Progenitor cell of endocrine pancreas (in vitro differentiated cells): ENCODE results near the gene MRGPRD. TPM values are rescaled to one million over a fixed set of nuclear protein-coding genes. Genes with fewer than 3 reads are reported as not detected.

Experiments used
- DNase-seq: peaks from one replicate; pipeline ENCODE4 v3.0.0; 2021; ENCODE audit warnings: low spot score; ENCODE audit not compliant: unreplicated experiment
- H3K27ac Mint-ChIP-seq: 2 replicates; pipeline ENCODE4 v1.8.0; 2021; ENCODE audit warnings: mild to moderate bottlenecking, moderate library complexity, mixed read lengths
- H3K27me3 Mint-ChIP-seq: 2 replicates; pipeline ENCODE4 v1.8.0; 2021; ENCODE audit warnings: mixed read lengths
- H3K36me3 Mint-ChIP-seq: 2 replicates; pipeline ENCODE4 v1.8.0; 2022; ENCODE audit warnings: mixed read lengths; ENCODE audit not compliant: insufficient read depth
- H3K4me1 Mint-ChIP-seq: 2 replicates; pipeline ENCODE4 v1.8.0; 2021; ENCODE audit warnings: low read depth, mixed read lengths
- H3K4me3 Mint-ChIP-seq: 2 replicates; pipeline ENCODE4 v1.8.0; 2021; ENCODE audit warnings: low read depth, mild to moderate bottlenecking, moderate library complexity, mixed read lengths
- H3K9me3 Mint-ChIP-seq: 2 replicates; pipeline ENCODE4 v1.8.0; 2021; ENCODE audit warnings: low read depth, mixed read lengths
- total RNA-seq: library from RNA; stranded (reverse); gene quantifications from 2 replicates; pipeline ENCODE4 v1.2.1, GENCODE V29; 2021
- TF ChIP-seq, protein P1 (sequence below): fragments of 200-600 bp; sonication (generic); IDR thresholded peaks from one replicate; pipeline ENCODE4 v1.5.0; 2021; ENCODE audit warnings: antibody characterized with exemption, mild to moderate bottlenecking; ENCODE audit not compliant: unreplicated experiment

The MRGPRD gene
- total RNA-seq, 1 donor from 2014 or later = not detected

DNA sequence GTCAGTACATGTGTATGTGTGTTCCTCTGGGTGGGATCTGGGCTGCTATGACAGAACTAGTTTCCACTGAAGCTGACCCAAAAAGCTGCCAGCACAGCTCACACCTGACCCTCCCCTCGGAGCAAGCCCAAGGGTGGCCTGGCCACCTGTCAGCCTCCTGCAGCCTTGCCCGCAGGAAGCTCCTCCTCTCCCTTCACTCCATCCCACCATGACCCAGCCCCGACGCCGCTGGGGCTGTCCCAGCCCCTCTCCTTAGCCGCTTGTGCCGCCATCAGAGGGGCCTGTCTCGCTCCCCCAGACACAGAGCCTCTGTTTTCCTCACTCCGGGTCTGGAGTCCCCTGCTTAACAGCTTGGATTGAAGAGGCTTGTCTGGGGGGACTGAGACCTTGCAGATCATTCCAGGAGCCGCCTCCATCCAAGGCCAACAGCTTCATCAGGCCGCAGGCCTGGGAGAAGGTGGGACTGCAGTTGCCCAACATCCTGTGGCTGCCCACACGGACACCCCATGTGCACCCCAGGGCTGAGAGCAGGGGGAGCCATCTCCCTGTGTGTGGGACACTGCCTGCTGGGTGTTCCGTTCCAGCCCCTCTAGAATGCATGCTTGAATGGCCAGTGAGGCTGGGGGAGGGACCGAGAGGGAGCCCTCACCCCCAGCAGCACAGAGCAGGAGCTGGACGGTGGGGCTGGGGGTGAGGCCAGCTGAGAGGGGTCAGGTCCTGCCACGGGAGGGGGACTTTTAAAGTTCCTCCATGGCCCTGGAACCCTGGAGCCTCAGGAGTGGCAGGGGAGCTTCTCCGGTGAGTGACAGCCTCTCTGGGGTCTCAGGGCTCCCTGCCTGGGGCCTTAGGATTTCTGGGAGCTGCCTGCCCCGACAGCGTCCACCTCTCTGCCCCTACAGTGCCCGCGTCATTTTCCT lies 31.6 kb upstream of the MRGPRD start:
- Mint-ChIP-seq H3K36me3 (no peaks in the 10 kb centered on the region), H3K27ac (no peak overlapping the region), H3K27me3 (peaks cover 18% of the 10 kb centered on the region), H3K4me3 (no peak overlapping the region), H3K9me3 (no peaks in the 10 kb centered on the region), H3K4me1 (peaks cover 29% of the 10 kb centered on the region)
- TF ChIP-seq, protein P1, sequence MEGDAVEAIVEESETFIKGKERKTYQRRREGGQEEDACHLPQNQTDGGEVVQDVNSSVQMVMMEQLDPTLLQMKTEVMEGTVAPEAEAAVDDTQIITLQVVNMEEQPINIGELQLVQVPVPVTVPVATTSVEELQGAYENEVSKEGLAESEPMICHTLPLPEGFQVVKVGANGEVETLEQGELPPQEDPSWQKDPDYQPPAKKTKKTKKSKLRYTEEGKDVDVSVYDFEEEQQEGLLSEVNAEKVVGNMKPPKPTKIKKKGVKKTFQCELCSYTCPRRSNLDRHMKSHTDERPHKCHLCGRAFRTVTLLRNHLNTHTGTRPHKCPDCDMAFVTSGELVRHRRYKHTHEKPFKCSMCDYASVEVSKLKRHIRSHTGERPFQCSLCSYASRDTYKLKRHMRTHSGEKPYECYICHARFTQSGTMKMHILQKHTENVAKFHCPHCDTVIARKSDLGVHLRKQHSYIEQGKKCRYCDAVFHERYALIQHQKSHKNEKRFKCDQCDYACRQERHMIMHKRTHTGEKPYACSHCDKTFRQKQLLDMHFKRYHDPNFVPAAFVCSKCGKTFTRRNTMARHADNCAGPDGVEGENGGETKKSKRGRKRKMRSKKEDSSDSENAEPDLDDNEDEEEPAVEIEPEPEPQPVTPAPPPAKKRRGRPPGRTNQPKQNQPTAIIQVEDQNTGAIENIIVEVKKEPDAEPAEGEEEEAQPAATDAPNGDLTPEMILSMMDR = no peak
- no peak for DNase-seq

DNA sequence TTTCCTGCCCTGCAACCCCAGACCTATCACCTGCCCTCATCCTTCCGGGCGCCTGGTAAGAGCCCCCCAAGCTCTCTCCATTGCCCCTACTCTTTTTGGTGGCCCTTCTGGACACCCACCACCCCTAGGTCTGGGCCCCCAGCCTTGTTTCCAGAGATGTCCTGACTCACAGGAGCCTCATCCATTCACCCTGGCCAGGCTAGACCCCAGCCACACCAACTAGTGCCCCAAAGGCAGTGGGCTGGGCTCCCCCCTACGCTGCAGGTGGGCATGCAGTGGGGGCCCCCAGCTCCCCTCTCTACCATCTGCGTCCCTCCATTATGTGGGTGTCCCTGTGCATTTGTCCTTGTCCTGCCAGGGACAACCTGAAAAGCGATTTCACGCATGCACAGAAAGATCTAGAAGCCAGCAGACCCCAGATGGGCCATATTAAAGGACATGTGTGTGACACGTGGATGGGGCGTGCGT lies 30.9 kb upstream of the MRGPRD start:
- Mint-ChIP-seq H3K36me3 (no peaks in the 10 kb centered on the region), H3K27me3 (peaks cover 18% of the 10 kb centered on the region), H3K4me1 (peaks cover 32% of the 10 kb centered on the region), H3K27ac (no peak overlapping the region), H3K4me3 (no peak overlapping the region), H3K9me3 (no peaks in the 10 kb centered on the region)
- TF ChIP-seq, protein P1 = no peak
- no peak for DNase-seq

DNA sequence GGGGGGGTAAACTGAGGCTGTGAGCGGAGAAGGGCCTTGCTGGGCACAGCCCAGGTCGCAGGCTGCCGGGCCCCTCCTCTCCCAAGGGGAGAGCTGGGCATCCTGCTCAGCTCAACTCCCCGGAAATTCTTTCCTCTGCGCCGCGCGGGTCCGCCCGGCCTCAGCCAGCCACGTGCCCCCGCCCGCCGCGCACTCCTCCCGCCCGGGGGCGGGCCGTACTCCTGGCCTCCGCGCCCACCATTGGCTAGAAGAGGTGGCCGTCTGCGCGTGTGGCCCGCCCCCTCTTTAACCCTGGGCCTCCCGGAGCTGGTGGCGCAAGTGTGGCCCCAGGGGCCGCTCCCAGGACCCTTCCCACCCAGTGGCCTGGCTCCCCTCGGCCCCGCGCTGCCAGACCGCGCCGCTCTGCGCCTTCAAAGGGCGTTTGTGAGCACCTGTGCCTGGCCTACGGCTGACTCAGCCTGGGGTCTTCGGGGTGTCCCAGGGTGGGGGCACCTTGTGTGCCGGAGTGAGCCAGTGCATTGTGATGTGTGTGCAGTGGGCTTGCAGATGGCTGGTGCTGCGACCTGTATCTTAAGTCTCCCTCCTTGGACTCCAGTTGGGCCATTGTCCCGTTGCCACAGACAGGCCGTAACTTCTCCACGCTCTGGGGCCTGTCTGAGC lies 30.3 kb upstream of the MRGPRD start:
- peaks cover 32% of the 10 kb centered on the region for H3K4me1 Mint-ChIP-seq
- H3K27ac Mint-ChIP-seq = no peak overlapping the region
- H3K4me3 Mint-ChIP-seq = no peak overlapping the region
- H3K27me3 Mint-ChIP-seq = peaks cover 18% of the 10 kb centered on the region
- no peaks in the 10 kb centered on the region for H3K9me3 Mint-ChIP-seq
- DNase-seq = peak; percentile 61
- H3K36me3 Mint-ChIP-seq = no peaks in the 10 kb centered on the region
- TF ChIP-seq, protein P1 = no peak

DNA sequence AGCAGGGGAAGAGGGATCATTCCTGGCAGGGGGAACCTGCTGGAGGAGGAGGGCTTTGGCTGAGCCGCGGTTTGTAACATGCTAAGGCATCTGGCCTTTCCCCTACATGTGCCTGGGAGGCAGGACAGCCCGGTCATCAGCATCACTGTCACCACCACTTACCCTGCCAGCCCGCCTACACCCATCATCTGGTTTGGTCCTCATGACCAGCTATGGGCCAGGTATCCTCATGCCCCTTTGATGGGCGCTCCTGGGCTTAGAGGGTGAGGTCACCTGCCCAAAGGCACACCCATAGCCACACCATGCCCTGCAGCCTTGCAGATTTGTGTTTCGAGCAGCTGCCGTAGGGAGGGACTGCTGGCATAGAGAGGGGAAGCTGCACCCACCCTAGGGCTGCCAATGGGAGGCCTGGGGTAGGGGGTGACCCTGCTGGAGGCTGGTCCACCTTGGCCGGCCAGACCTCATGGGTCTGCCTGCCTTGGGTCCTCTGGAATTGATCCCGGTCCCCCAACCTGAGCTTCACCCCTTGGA lies 29.6 kb upstream of the MRGPRD start:
- peaks cover 18% of the 10 kb centered on the region for H3K27me3 Mint-ChIP-seq
- H3K36me3 Mint-ChIP-seq = no peaks in the 10 kb centered on the region
- H3K4me1 Mint-ChIP-seq = peaks cover 32% of the 10 kb centered on the region
- H3K4me3 Mint-ChIP-seq = no peak overlapping the region
- no peak overlapping the region for H3K27ac Mint-ChIP-seq
- DNase-seq = no peak
- no peaks in the 10 kb centered on the region for H3K9me3 Mint-ChIP-seq
- TF ChIP-seq, protein P1 = no peak
